ENCODE results near the gene TRAF1. TPM values are rescaled to one million over a fixed set of nuclear protein-coding genes. Genes with fewer than 3 reads are reported as not detected.

The TRAF1 gene
- total and polyA plus RNA-seq, 7 donors = 0.55 to 2.0 (median 0.95) TPM

GRCh38 chr9:120948824-120949223, 22.2 kb upstream of the TRAF1 start:
- no peaks in the 10 kb centered on the region for H3K9me3 ChIP-seq
- TF ChIP-seq CTCF (IDR thresholded peaks at IDR 0.05) = no peak
- ATAC-seq (no peak), DNase-seq (no peak)
- no peaks in the 10 kb centered on the region for H3K36me3 ChIP-seq (ENCODE audit: insufficient read depth in 1 of 2, low read depth in 1 of 2)
- 93 to 96% (median 94%) methylated on average over 1 of the region's 1 CpG for WGBS, 3 donors
- H3K27me3 ChIP-seq (ENCODE audit: insufficient read depth in 3 of 3, low read length in 2 of 3) = no peaks in the 10 kb centered on the region
- intact Hi-C loops (cut with DNase I) = no loop called here
- no peaks in the 10 kb centered on the region for H3K4me1 ChIP-seq
- H3K27ac ChIP-seq = no peak overlapping the region
- no peak overlapping the region for H3K4me3 ChIP-seq

DNA sequence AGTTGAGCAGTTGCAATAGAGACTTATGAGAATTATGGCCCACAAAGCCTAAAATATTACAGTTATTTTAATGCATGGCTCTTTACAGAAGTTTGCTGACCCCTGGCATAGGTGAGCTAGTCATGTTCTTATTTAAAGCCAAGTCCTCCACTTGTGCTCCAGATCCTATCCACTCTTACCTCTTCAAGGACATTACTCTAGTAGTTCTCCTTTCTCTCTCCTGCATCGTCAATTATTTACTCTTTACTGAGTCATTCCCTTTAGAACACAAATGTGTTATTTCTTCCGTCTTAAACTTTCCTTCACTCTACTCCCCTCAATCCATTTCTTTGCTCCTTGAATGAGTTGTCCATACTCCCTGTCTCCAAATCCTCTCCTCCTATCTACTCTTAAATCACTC, 20.6 kb upstream of the TRAF1 start:
- Histone ChIP-seq H3K36me3 (ENCODE audit: insufficient read depth in 1 of 2, low read depth in 1 of 2) (no peaks in the 10 kb centered on the region), H3K4me1 (peaks cover 10% of the 10 kb centered on the region), H3K27me3 (ENCODE audit: insufficient read depth in 3 of 3, low read length in 2 of 3) (no peaks in the 10 kb centered on the region), H3K4me3 (no peak overlapping the region), H3K9me3 (no peaks in the 10 kb centered on the region), H3K27ac (no peak overlapping the region)
- no peak for TF ChIP-seq CTCF (IDR thresholded peaks at IDR 0.05)
- intact Hi-C loops (cut with DNase I) = no loop called here
- DNase-seq = no peak
- 96 to 98% (median 96%) methylated on average over 2 of the region's 2 CpGs for WGBS, 3 donors
- ATAC-seq = no peak

GRCh38 chr9:120946259-120946658, 19.7 kb upstream of the TRAF1 start:
- no peak for ATAC-seq

DNA sequence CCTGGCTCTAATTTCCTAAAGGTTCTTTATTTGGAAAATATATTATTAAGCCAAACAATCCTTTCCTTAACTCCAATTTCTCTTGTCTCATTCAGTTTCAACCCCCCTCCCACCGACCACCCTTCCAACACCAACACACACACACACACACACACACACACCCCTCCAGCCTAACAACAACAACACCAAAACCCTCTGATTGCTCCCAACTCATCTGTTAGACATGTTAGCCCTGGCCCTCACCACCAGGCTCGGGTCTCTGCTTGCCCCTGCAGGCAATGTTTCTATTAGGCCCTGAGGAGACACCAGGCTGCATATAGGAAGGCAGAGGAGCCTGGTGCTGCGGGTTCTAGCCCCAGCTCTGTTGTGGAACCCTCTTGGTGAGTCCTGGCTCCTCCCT, 18.4 kb upstream of the TRAF1 start:
- no peak overlapping the region for H3K4me3 ChIP-seq
- peaks cover 16% of the 10 kb centered on the region for H3K4me1 ChIP-seq
- TF ChIP-seq CTCF (IDR thresholded peaks at IDR 0.05) = no peak
- no peaks in the 10 kb centered on the region for H3K9me3 ChIP-seq
- no peaks in the 10 kb centered on the region for H3K36me3 ChIP-seq (ENCODE audit: insufficient read depth in 1 of 2, low read depth in 1 of 2)
- no peak for ATAC-seq
- no peak for DNase-seq
- peaks cover 0 to 1% (median 0%) of the 10 kb centered on the region in 3 donors for H3K27me3 ChIP-seq (ENCODE audit: insufficient read depth in 3 of 3, low read length in 2 of 3)
- H3K27ac ChIP-seq = no peak overlapping the region
- WGBS, 3 donors = 76 to 85% (median 80%) methylated on average over 3 of the region's 3 CpGs
- intact Hi-C loops (cut with DNase I) = no loop called here

More at GRCh38 chr9:120946259-120946658, 19.7 kb upstream of the TRAF1 start:
- TF ChIP-seq CTCF (IDR thresholded peaks at IDR 0.05) = no peak
- Histone ChIP-seq H3K4me3 (no peak overlapping the region), H3K27me3 (ENCODE audit: insufficient read depth in 3 of 3, low read length in 2 of 3) (no peaks in the 10 kb centered on the region), H3K9me3 (no peaks in the 10 kb centered on the region), H3K27ac (no peak overlapping the region), H3K4me1 (peaks cover 16% of the 10 kb centered on the region), H3K36me3 (ENCODE audit: insufficient read depth in 1 of 2, low read depth in 1 of 2) (no peaks in the 10 kb centered on the region)
- intact Hi-C loops (cut with DNase I) = no loop called here
- no peak for DNase-seq
- 80 to 89% (median 86%) methylated on average over 3 of the region's 3 CpGs for WGBS, 3 donors

GRCh38 chr9:120944434-120944843, 17.8 kb upstream of the TRAF1 start:
- intact Hi-C loops (cut with DNase I) = no loop called here
- ATAC-seq = no peak
- Histone ChIP-seq H3K27me3 (ENCODE audit: insufficient read depth in 3 of 3, low read length in 2 of 3) (peaks cover 0 to 1% (median 0%) of the 10 kb centered on the region in 3 donors), H3K9me3 (no peaks in the 10 kb centered on the region), H3K4me3 (no peak overlapping the region), H3K27ac (no peak overlapping the region), H3K36me3 (ENCODE audit: insufficient read depth in 1 of 2, low read depth in 1 of 2) (no peaks in the 10 kb centered on the region), H3K4me1 (peaks cover 16% of the 10 kb centered on the region)
- DNase-seq = no peak
- no peak for TF ChIP-seq CTCF (IDR thresholded peaks at IDR 0.05)
- WGBS, 3 donors = 87 to 95% (median 92%) methylated on average over 4 of the region's 4 CpGs

Measured in psoas muscle (tissue), 8 donors.